ENCODE results near the gene ITK.

Gene ITK

DNA sequence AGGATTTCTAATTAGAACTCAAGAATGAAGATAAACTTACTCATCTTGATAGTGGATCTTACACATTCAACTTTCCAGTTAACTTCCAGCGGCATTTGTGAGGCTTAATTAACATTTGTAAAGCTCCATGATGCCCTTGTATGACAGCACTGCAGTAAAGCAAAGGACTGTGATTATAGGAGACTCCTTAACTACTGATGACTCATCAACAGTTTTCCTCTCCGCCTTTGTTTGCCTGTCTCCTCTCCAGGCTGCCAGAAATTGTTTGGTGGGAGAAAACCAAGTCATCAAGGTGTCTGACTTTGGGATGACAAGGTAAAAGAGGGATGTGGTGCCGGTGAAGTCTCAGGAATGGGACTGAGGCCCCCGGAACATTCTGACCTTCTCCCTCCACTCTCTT lies 64.8 kb downstream of the ITK start:
- in situ Hi-C loops (cut with MboI; ENCODE audit: low sequenced_read_pairs): no loop called here

- in situ Hi-C loops (cut with MboI; ENCODE audit: low sequenced_read_pairs): no loop called here
Measured at GRCh38 chr5:157245886-157246285, 65.2 kb downstream of the ITK start.

DNA sequence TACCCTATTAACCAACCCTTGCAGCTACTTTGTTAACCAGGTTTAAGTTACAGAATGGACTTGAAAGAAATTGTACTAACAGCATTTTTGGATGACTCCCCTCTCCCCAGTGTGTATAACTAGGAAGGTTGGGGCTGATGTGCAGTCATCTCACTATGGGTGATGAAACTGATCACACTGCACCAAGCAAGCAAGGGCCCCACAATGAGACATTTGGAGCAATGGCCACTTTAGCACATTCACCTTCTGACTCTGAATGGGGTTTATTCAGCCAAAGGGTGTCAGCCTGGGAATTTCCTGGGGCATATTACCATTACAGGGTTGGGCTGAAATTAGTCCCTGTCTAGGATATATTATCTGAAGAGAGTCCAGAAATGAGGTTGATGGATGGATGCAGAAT lies 66.6 kb downstream of the ITK start:
- in situ Hi-C loops (cut with MboI; ENCODE audit: low sequenced_read_pairs): no loop called here

DNA sequence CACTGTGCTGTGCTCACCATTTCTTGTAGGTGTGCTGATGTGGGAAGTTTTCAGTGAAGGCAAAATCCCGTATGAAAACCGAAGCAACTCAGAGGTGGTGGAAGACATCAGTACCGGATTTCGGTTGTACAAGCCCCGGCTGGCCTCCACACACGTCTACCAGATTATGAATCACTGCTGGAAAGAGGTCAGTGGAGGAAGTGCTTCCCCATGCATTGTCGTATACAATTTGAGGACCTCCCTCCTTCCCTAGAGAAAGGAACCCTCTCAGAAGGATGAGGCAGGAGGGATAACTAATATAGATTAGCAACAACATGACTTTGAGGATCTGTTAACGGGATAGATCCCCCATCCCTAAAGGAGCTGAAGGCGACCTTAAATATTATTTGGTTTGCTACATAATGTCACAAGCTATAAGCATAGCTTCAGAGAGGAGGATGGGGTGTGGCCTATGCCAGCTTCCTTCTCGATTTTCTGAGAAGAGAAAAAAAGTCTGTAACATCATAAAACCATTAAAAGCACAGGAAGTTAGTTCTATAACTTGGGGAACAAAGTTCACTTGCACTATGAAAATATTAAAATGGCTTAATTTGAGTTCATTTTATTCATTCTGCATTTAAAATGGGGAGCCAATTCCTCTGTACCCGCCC lies 68.3 kb downstream of the ITK start:
- in situ Hi-C loops (cut with MboI; ENCODE audit: low sequenced_read_pairs): no loop called here

GRCh38 chr5:157252711-157253465 lies 72.2 kb downstream of the ITK start:
- in situ Hi-C loops (cut with MboI; ENCODE audit: low sequenced_read_pairs): no loop called here

- in situ Hi-C loops (cut with MboI; ENCODE audit: low sequenced_read_pairs): no loop called here
Measured at GRCh38 chr5:157253547-157253946, 72.9 kb downstream of the ITK start.

DNA sequence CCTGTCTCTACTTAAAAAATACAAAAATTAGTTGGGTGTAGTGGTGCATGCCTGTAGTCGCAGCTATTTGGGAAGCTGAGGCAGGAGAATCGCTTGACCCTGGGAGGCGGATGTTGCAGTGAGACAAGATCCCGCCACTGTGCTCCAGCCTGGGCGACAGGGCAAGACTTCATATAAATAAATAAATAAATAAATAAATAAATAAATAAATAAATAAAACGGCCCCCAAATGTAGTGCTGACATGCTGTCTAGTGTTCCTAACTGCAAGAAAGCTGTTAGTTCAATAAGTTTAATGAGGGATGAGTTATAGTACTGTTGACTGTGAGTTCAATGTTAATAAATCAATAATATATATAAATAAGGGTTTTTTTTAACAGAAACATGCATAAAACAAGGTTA lies 77.8 kb downstream of the ITK start:
- in situ Hi-C loops (cut with MboI; ENCODE audit: low sequenced_read_pairs): no loop called here

DNA sequence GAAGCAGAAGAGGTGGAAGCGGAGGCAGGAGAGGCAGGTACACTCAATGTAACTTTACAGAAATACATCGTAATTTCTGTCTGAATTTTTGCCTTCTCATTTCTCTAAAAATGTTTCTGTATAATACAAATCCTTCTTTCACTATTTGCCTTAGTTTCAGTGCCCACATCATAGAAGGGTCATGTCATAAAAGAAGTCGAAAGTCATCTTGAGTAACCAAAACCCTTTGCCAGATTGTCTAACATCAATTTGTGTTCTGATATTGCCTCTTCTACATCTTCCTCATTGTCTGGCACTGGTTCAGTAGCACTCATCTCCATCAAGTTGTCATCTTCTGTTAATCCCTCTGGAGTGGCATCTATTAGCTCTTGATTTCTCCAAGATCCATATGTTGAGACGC lies 79.1 kb downstream of the ITK start:
- in situ Hi-C loops (cut with MboI; ENCODE audit: low sequenced_read_pairs): no loop called here

- in situ Hi-C loops (cut with MboI; ENCODE audit: low sequenced_read_pairs): no loop called here
Measured at GRCh38 chr5:157263496-157264090, 83.0 kb downstream of the ITK start.

- in situ Hi-C loops (cut with MboI; ENCODE audit: low sequenced_read_pairs): no loop called here
Measured at GRCh38 chr5:157265714-157266285, 85.2 kb downstream of the ITK start, which contains the start of gene CYFIP2. Gene CYFIP2 (plus strand): TSS chr5:157266123. CDS start chr5:157285362, 19,239 bp downstream.

GRCh38 chr5:157266286-157267007 lies 85.8 kb downstream of the ITK start:
- in situ Hi-C loops (cut with MboI; ENCODE audit: low sequenced_read_pairs): no loop called here

GRCh38 chr5:157267025-157267424 lies 86.4 kb downstream of the ITK start:
- in situ Hi-C loops (cut with MboI; ENCODE audit: low sequenced_read_pairs): no loop called here

DNA sequence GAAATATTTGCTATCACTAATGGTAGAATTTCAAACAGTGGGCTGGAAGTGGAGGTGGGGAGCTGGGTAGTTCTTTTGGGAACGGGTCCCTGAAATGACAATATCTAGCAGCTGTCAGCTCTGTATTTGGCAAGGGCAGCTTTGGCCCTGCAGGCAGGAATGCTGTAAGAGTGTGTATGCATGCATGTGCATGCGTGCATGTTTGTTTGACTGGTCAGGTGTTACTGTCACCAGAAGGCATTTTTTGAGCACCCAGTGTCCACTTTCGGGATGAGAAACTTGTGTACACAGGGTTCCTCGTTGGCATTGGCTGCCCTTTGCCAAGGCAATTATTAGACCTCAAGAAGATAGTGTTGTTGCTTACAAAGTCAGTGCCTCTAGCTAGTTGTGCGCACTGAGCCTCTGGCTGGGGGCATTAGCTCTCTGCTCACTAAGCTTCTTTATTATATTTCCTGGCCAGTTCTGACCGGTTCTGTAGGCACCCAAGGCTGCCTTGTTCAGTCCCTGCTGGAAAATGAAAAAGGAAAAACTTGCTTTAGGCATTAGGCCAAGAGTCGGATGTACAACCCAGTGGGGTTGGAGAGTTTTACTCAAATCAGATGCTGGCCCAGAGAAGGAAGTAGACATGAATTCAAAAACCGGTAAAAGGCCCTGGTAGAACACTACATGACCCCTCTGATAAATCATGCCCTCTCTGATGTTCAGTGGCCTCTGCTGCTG lies 87.3 kb downstream of the ITK start:
- in situ Hi-C loops (cut with MboI; ENCODE audit: low sequenced_read_pairs): no loop called here

- in situ Hi-C loops (cut with MboI; ENCODE audit: low sequenced_read_pairs): no loop called here
Measured at GRCh38 chr5:157269165-157269671, 88.6 kb downstream of the ITK start.

- in situ Hi-C loops (cut with MboI; ENCODE audit: low sequenced_read_pairs): no loop called here
Measured at GRCh38 chr5:157269761-157270272, 89.2 kb downstream of the ITK start.

DNA sequence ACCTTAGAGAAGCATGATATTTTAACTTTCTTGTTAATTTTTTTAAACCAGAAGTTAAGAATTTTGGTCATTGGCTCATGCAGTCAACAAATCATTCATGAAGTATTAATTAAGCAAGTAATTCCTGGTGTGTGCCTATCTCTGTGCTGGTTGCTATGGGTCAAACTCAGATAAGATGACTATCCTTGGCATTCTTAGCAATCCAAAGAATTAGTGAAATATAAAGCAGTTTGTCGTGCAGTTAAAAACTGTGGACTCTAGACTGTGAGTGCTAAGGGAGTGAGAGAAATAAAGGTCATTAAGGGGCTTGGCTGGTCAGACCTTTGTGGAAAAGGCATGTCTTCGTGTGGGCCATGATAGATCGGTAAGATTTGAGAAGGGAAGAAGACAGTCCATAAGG lies 90.1 kb downstream of the ITK start:
- in situ Hi-C loops (cut with MboI; ENCODE audit: low sequenced_read_pairs): no loop called here

GRCh38 chr5:157271740-157272271 lies 91.2 kb downstream of the ITK start:
- in situ Hi-C loops (cut with MboI; ENCODE audit: low sequenced_read_pairs): no loop called here

GRCh38 chr5:157273131-157273556 lies 92.5 kb downstream of the ITK start:
- in situ Hi-C loops (cut with MboI; ENCODE audit: low sequenced_read_pairs): no loop called here

DNA sequence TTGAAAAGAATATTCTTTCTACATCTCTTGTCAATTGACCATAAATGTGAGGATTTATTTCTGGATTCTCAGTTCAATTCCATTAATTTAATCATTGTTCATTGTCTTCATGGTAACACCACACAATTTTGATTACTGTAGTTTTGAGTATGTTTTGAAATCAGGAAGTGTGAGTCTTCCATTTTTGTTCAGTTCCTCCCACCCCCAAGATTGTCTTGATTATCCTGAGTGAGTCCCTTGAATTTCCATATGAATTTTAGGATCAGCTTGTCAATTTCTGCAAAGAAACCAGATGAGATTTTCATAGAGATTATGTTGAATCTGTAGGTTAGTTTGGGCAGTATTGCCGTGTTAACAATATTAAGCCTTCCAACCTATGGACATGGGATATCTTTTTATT lies 94.8 kb downstream of the ITK start:
- in situ Hi-C loops (cut with MboI; ENCODE audit: low sequenced_read_pairs): no loop called here
